KG1 (cell line): ENCODE measurements around the gene LMCD1.

Experiments used
- DNase-seq: peaks from one replicate; lab custom pipeline; 2025; lab: John Stamatoyannopoulos, UW

Gene LMCD1

GRCh38 chr3:8584661-8585060, 83.0 kb downstream of the LMCD1 start:
- DNase-seq = no peak

- DNase-seq = no peak
Measured at GRCh38 chr3:8589880-8590556, 88.4 kb downstream of the LMCD1 start.

GRCh38 chr3:8593021-8593827, 91.6 kb downstream of the LMCD1 start:
- DNase-seq = no peak

GRCh38 chr3:8595252-8595651, 93.6 kb downstream of the LMCD1 start:
- no peak for DNase-seq

- no peak for DNase-seq
Measured at GRCh38 chr3:8595695-8596115, 94.1 kb downstream of the LMCD1 start.

- no peak for DNase-seq
Measured at GRCh38 chr3:8596321-8597218, 94.9 kb downstream of the LMCD1 start.

GRCh38 chr3:8597219-8597853, 95.7 kb downstream of the LMCD1 start:
- no peak for DNase-seq

- DNase-seq = no peak
Measured at GRCh38 chr3:8599146-8599545, 97.5 kb downstream of the LMCD1 start.

- DNase-seq = no peak
Measured at GRCh38 chr3:8600457-8600856, 98.8 kb downstream of the LMCD1 start.

GRCh38 chr3:8603115-8603710, 101.6 kb downstream of the LMCD1 start:
- no peak for DNase-seq

GRCh38 chr3:8604006-8604405, 102.4 kb downstream of the LMCD1 start:
- no peak for DNase-seq

GRCh38 chr3:8604988-8605387, 103.4 kb downstream of the LMCD1 start:
- DNase-seq = no peak

GRCh38 chr3:8606701-8607231, 105.1 kb downstream of the LMCD1 start:
- DNase-seq = no peak

GRCh38 chr3:8607234-8608040, 105.8 kb downstream of the LMCD1 start:
- DNase-seq = no peak

GRCh38 chr3:8608041-8608790, 106.6 kb downstream of the LMCD1 start:
- no peak for DNase-seq

- DNase-seq = no peak
Measured at GRCh38 chr3:8608791-8609467, 107.3 kb downstream of the LMCD1 start.

GRCh38 chr3:8610951-8611350, 109.3 kb downstream of the LMCD1 start:
- no peak for DNase-seq

- DNase-seq = no peak
Measured at GRCh38 chr3:8617921-8618320, 116.3 kb downstream of the LMCD1 start.

GRCh38 chr3:8618950-8619349, 117.3 kb downstream of the LMCD1 start:
- DNase-seq = no peak
